Right ventricle myocardium superior (tissue), 1 donor: Measurements from ENCODE around the gene KIAA1217. TPM values are rescaled to one million over a fixed set of nuclear protein-coding genes. Genes with fewer than 3 reads are reported as not detected.

Experiments
- ATAC-seq: fragments of 200-7000 bp; cut with Tn5 transposase; one replicate; pipeline ENCODE4 v1.9.1; 2020; ENCODE audit warnings: mild to moderate bottlenecking; ENCODE audit not compliant: poor library complexity
- DNase-seq: peaks from one replicate; pipeline ENCODE4 v3.0.0-alpha.2; 2020
- intact Hi-C: fragments of 100-400 bp; cut with DNase I; formaldehyde crosslinking; loops from one replicate; pipeline ENCODE4 v1.11.2; 2022
- total RNA-seq: library from RNA; stranded (reverse); fragmentation: NEBNext Ultra II Directional; extraction: Animal tissue kit (Norgen Biotek cat#: 25700); gene quantifications from one replicate; pipeline ENCODE4 v1.2.1, GENCODE V29; 2021
- donor health status: DM: no; HTN: yes; CAD: no; lungs with severe emphysema.

Gene KIAA1217
- total RNA-seq, 1 donor from 2014 or later: 38.2 TPM

GRCh38 chr10:24408365-24408764, 199.4 kb downstream of the KIAA1217 start:
- DNase-seq (no peak), ATAC-seq (no peak)
- intact Hi-C loops: no loop called here

GRCh38 chr10:24414597-24414996, 205.7 kb downstream of the KIAA1217 start:
- intact Hi-C loops: no loop called here
- DNase-seq: no peak
- no peak for ATAC-seq

- ATAC-seq: peak; percentile 93
- intact Hi-C loops: no loop called here
- peak; percentile 91 for DNase-seq
Observed at GRCh38 chr10:24415455-24416125, 206.7 kb downstream of the KIAA1217 start.

- ATAC-seq: peak; percentile 25
- no peak for DNase-seq
Observed at GRCh38 chr10:24416248-24416647, 207.3 kb downstream of the KIAA1217 start.

GRCh38 chr10:24417053-24417452, 208.1 kb downstream of the KIAA1217 start:
- DNase-seq (no peak), ATAC-seq (no peak)
- intact Hi-C loops: no loop called here

More at GRCh38 chr10:24416248-24416647, 207.3 kb downstream of the KIAA1217 start:
- intact Hi-C loops: no loop called here

GRCh38 chr10:24418532-24418931, 209.6 kb downstream of the KIAA1217 start:
- no peak for ATAC-seq
- DNase-seq: no peak
- intact Hi-C loops: no loop called here

- DNase-seq (no peak), ATAC-seq (no peak)
- intact Hi-C loops: no loop called here
Observed at GRCh38 chr10:24419066-24419465, 210.1 kb downstream of the KIAA1217 start.

GRCh38 chr10:24425151-24425550, 216.2 kb downstream of the KIAA1217 start:
- intact Hi-C loops: no loop called here
- DNase-seq (no peak), ATAC-seq (no peak)

GRCh38 chr10:24427678-24428409, 218.9 kb downstream of the KIAA1217 start:
- intact Hi-C loops: no loop called here
- ATAC-seq (no peak), DNase-seq (no peak)

GRCh38 chr10:24428410-24428782, 219.5 kb downstream of the KIAA1217 start:
- intact Hi-C loops: no loop called here
- ATAC-seq (no peak), DNase-seq (no peak)

- intact Hi-C loops: no loop called here
- DNase-seq (no peak), ATAC-seq (no peak)
Observed at GRCh38 chr10:24430591-24430990, 221.7 kb downstream of the KIAA1217 start.

GRCh38 chr10:24432478-24433416, 223.8 kb downstream of the KIAA1217 start:
- DNase-seq (no peak), ATAC-seq (no peak)
- intact Hi-C loops: no loop called here

- intact Hi-C loops: no loop called here
- ATAC-seq (no peak), DNase-seq (no peak)
Observed at GRCh38 chr10:24433705-24434104, 224.8 kb downstream of the KIAA1217 start.

GRCh38 chr10:24434961-24435360, 226.0 kb downstream of the KIAA1217 start:
- ATAC-seq: no peak
- intact Hi-C loops: no loop called here
- DNase-seq: no peak

GRCh38 chr10:24435374-24435773, 226.4 kb downstream of the KIAA1217 start:
- intact Hi-C loops: no loop called here

GRCh38 chr10:24437302-24437701, 228.4 kb downstream of the KIAA1217 start:
- ATAC-seq (no peak), DNase-seq (no peak)
- intact Hi-C loops: no loop called here

More at GRCh38 chr10:24435374-24435773, 226.4 kb downstream of the KIAA1217 start:
- no peak for ATAC-seq
- DNase-seq: no peak

- no peak for DNase-seq
Observed at GRCh38 chr10:24438800-24439199, 229.9 kb downstream of the KIAA1217 start.

GRCh38 chr10:24439935-24440334, 231.0 kb downstream of the KIAA1217 start:
- no peak for ATAC-seq
- no peak for DNase-seq
- intact Hi-C loops: no loop called here

More at GRCh38 chr10:24438800-24439199, 229.9 kb downstream of the KIAA1217 start:
- intact Hi-C loops: no loop called here
- no peak for ATAC-seq
